SK-N-SH (cell line): ENCODE measurements around the gene TMEM164. TPM values are rescaled to one million over a fixed set of nuclear protein-coding genes. Genes with fewer than 3 reads are reported as not detected.

Experiments
- CTCF ChIA-PET: fragments of 300-600, 350-600 bp; formaldehyde crosslinking; extraction: SDS; loops from one replicate; lab custom pipeline; 2021; lab: Yijun Ruan, JAX
- POLR2A ChIA-PET: fragments of 350-600 bp; sonication (Branson Sonifier 250); formaldehyde crosslinking; extraction: SDS; loops from one replicate; lab custom pipeline; 2020; ENCODE audit warnings: antibody characterized with exemption, inconsistent platforms; lab: Yijun Ruan, JAX
- DNase-seq: peaks from one replicate; pipeline ENCODE4 v3.0.0; 2012
- H2AFZ ChIP-seq: fragments of 200-600 bp; sonication (generic); 2 replicates; pipeline ENCODE4 v1.8.1; 2016; ENCODE audit warnings: antibody characterized with exemption, mild to moderate bottlenecking, low read depth
- H3F3A ChIP-seq: fragments of 200-600 bp; sonication (generic); replicated peaks from 2 replicates; pipeline ENCODE3; 2016; ENCODE audit warnings: antibody characterized with exemption, mild to moderate bottlenecking; ENCODE audit not compliant: insufficient read depth
- H3K27ac ChIP-seq, 2 experiments: fragments of 200-500 bp in 1 of 2; fragments of 200-600 bp in 1 of 2; sonication (Bioruptor generic) in 1 of 2; sonication (generic), shearing (Covaris generic) in 1 of 2; 2 replicates each; pipeline versions ENCODE4 v1.5.1 to v1.6.1; 2014 to 2016; ENCODE audit warnings: low read depth in 2 of 2, inconsistent platforms in 1 of 2, low read length in 1 of 2, mild to moderate bottlenecking in 1 of 2, mixed read lengths in 1 of 2
- H3K27me3 ChIP-seq: fragments of 200-600 bp; sonication (generic), shearing (Covaris generic); 2 replicates; pipeline ENCODE4 v1.6.1; 2016; ENCODE audit warnings: mixed run types; ENCODE audit not compliant: insufficient read depth
- H3K36me3 ChIP-seq, 2 experiments: fragments of 200-500 bp in 1 of 2; fragments of 200-600 bp in 1 of 2; sonication (Bioruptor generic) in 1 of 2; sonication (generic) in 1 of 2; replicated peaks in 1 of 2; 2 replicates each; pipeline versions ENCODE3 to v1.5.1; 2014 to 2016; ENCODE audit warnings: low read length in 1 of 2, mild to moderate bottlenecking in 1 of 2; ENCODE audit not compliant: insufficient read depth in 2 of 2, control insufficient read depth in 1 of 2
- H3K4me1 ChIP-seq, 2 experiments: fragments of 200-500 bp in 1 of 2; fragments of 200-600 bp in 1 of 2; sonication (Bioruptor generic) in 1 of 2; sonication (generic), shearing (Covaris generic) in 1 of 2; 2 replicates each; pipeline versions ENCODE4 v1.5.1 to v1.6.1; 2014 to 2016; ENCODE audit warnings: low read depth in 1 of 2, low read length in 1 of 2, mixed run types in 1 of 2; ENCODE audit not compliant: insufficient read depth in 2 of 2, control insufficient read depth in 1 of 2
- H3K4me2 ChIP-seq: fragments of 200-600 bp; sonication (generic), shearing (Covaris generic); 2 replicates; pipeline ENCODE4 v1.6.1; 2017; ENCODE audit warnings: mixed run types
- H3K4me3 ChIP-seq, 2 experiments: fragments of 200-500 bp in 1 of 2; fragments of 200-600 bp in 1 of 2; sonication (Bioruptor generic) in 1 of 2; sonication (generic), shearing (Covaris generic) in 1 of 2; 2 replicates each; pipeline versions ENCODE4 v1.5.1 to v1.8.1; 2014 to 2016; ENCODE audit warnings: low read depth in 2 of 2, inconsistent platforms in 1 of 2, low read length in 1 of 2, mild to moderate bottlenecking in 1 of 2, mixed read lengths in 1 of 2, moderate library complexity in 1 of 2
- H3K79me2 ChIP-seq: fragments of 200-600 bp; sonication (generic); 2 replicates; pipeline ENCODE4 v1.8.1; 2017; ENCODE audit warnings: mild to moderate bottlenecking; ENCODE audit not compliant: insufficient read depth
- H3K9ac ChIP-seq: fragments of 200-600 bp; sonication (generic); 2 replicates; pipeline ENCODE4 v1.6.1; 2017; ENCODE audit warnings: mixed run types
- H3K9me2 ChIP-seq: fragments of 200-600 bp; sonication (generic); 2 replicates; pipeline ENCODE4 v1.6.1; 2017; ENCODE audit warnings: mixed run types
- H3K9me3 ChIP-seq: fragments of 200-600 bp; sonication (generic); 2 replicates; pipeline ENCODE4 v1.6.1; 2017; ENCODE audit warnings: mixed run types, mild to moderate bottlenecking, moderate library complexity
- H4K20me1 ChIP-seq: fragments of 200-600 bp; sonication (generic); 2 replicates; pipeline ENCODE4 v1.6.1; 2017; ENCODE audit warnings: mild to moderate bottlenecking, mixed run types; ENCODE audit not compliant: insufficient read depth
- ELF1 ChIP-seq: IDR thresholded peaks from 2 replicates; pipeline ENCODE4 v1.4.0; 2012
- FOSL2 ChIP-seq: IDR thresholded peaks from 2 replicates; pipeline ENCODE4 v1.4.0; 2012; ENCODE audit warnings: low read depth, mild to moderate bottlenecking, moderate library complexity, borderline replicate concordance
- FOXJ3 ChIP-seq: sonication (generic); formaldehyde crosslinking; IDR thresholded peaks from 2 replicates; pipeline ENCODE4 v1.5.1; 2020; ENCODE audit warnings: mild to moderate bottlenecking, missing genetic modification reagents
- MEF2A ChIP-seq: IDR thresholded peaks from 2 replicates; pipeline ENCODE4 v1.4.0; 2012; ENCODE audit warnings: low read depth, borderline replicate concordance
- POLR2AphosphoS5 ChIP-seq: IDR thresholded peaks from 2 replicates; pipeline ENCODE4 v1.6.1; 2012; ENCODE audit warnings: low read depth, low read length
- TAF1 ChIP-seq: IDR thresholded peaks from 2 replicates; pipeline ENCODE4 v1.6.1; 2012; ENCODE audit warnings: low read depth, mild to moderate bottlenecking, low read length, moderate library complexity, borderline replicate concordance
- YY1 ChIP-seq: IDR thresholded peaks from 2 replicates; pipeline ENCODE4 v1.4.0; 2012; ENCODE audit warnings: low read depth, mild to moderate bottlenecking
- WGBS: methylation state at CpG from one replicate; pipeline ENCODE4 v1.1.6; 2017; ENCODE audit warnings: low lambda C conversion rate; 5-methylcytosine and 5-hydroxymethylcytosine counted together
- polyA plus RNA-seq, 3 experiments: library from polyadenylated mRNA; depleted of rRNA; stranded (reverse); fragments of >200 nt; gene quantifications; 2 replicates each; pipeline ENCODE4 v1.2.3, GENCODE V29; 2012
- TF ChIP-seq, protein P1 (sequence below): IDR thresholded peaks from 2 replicates; pipeline ENCODE4 v1.6.1; 2012; ENCODE audit warnings: mild to moderate bottlenecking, low read depth, low read length, moderate library complexity
- TF ChIP-seq, protein P2 (sequence below): IDR thresholded peaks from 2 replicates; pipeline ENCODE4; 2012
- TF ChIP-seq, protein P3 (sequence below): fragments of 150-350 bp; IDR thresholded peaks from 2 replicates; pipeline ENCODE4 v1.6.1; 2016; ENCODE audit warnings: mild to moderate bottlenecking, low read depth, low read length
- TF ChIP-seq, protein P4 (sequence below): fragments of 200-600 bp; sonication (generic); IDR thresholded peaks from 2 replicates; pipeline ENCODE4 v1.6.1; 2017; ENCODE audit warnings: antibody characterized with exemption, mild to moderate bottlenecking, moderate library complexity

Gene TMEM164
- polyA plus RNA-seq, 1 of the 3 experiments (the other 2 are of a cell fraction), result 11.9 TPM

DNA sequence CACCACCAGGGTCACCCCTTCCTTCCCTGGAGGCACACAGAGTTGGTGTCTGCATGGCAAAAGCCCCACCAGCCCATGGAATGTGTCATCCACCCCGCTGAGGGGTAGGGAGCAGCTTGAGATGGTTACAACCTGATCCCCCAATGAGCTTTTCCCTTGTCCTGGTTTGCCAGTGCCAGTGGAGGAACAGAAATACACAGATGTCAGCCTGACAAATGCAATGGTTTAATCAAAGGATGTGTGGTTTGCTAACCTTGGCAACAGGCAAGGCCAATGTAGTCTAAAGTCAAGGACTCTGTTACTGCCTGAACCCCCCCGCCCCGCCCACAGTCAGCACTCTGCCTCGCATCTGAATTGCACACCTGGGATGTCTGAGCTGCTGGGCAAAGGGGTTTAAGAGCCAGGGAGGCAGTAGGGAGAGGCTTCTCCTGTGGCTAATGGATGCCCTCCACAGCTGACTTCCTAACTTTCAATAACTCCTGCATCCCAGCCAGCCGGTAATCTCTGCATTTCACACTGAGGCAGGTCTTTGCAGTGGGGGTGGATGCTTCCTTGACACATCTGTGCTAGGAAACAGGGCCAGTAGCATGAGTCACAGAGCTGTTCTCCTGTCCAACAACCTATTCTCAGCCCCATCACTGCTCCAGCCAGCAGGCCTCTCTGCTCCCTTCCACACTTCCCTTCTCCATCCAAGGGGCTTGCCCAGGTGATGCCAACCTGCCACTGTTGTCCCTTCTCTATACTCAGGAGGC, 177.4 kb downstream of the TMEM164 start (continued):
- TF ChIP-seq, protein P1, sequence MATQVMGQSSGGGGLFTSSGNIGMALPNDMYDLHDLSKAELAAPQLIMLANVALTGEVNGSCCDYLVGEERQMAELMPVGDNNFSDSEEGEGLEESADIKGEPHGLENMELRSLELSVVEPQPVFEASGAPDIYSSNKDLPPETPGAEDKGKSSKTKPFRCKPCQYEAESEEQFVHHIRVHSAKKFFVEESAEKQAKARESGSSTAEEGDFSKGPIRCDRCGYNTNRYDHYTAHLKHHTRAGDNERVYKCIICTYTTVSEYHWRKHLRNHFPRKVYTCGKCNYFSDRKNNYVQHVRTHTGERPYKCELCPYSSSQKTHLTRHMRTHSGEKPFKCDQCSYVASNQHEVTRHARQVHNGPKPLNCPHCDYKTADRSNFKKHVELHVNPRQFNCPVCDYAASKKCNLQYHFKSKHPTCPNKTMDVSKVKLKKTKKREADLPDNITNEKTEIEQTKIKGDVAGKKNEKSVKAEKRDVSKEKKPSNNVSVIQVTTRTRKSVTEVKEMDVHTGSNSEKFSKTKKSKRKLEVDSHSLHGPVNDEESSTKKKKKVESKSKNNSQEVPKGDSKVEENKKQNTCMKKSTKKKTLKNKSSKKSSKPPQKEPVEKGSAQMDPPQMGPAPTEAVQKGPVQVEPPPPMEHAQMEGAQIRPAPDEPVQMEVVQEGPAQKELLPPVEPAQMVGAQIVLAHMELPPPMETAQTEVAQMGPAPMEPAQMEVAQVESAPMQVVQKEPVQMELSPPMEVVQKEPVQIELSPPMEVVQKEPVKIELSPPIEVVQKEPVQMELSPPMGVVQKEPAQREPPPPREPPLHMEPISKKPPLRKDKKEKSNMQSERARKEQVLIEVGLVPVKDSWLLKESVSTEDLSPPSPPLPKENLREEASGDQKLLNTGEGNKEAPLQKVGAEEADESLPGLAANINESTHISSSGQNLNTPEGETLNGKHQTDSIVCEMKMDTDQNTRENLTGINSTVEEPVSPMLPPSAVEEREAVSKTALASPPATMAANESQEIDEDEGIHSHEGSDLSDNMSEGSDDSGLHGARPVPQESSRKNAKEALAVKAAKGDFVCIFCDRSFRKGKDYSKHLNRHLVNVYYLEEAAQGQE, result no peak

DNA sequence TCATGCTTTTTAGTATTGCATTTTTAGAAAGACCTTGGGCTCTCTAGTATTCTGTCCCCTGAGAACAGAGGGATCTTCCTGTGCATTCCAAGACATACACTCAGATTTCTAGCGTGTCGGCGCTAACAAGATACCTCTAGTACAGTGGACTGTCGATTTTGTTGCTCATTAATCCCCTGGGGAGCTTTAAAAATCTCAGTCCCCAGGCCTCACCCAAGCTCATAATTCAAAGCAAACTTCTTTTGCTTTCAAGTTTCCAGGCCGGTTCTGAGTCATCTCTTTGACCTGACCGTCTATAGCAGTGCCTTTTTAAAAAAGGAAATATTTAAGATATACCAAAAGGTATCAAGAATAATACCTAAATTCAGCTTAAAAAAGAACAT, 178.0 kb downstream of the TMEM164 start:
- ChIA-PET POLR2A (no interaction called here), CTCF (interaction anchor here (1.2 to 1.9 kb wide), 3 partner anchors 13 to 227 kb away, joined by 4 to 7 read pairs (median 6); no protein-coding TSS in a partner anchor)
- H3K4me3 ChIP-seq, result no peak overlapping the region
- H3K27ac ChIP-seq, result peak overlapping the region in 1 of 2 experiments; percentile 59; a peak in 2 of 4 replicates
- H3K36me3 ChIP-seq, result no peaks in the 10 kb centered on the region
- H3K27me3 ChIP-seq, result no peaks in the 10 kb centered on the region
- 15% methylated on average over 6 of the region's 6 CpGs for WGBS
- DNase-seq, result no peak
- no peaks in the 10 kb centered on the region for H3K9me3 ChIP-seq
- H3K9ac ChIP-seq, result no peak overlapping the region
- H2AFZ ChIP-seq, result no peak overlapping the region
- H3K79me2 ChIP-seq, result no peaks in the 10 kb centered on the region
- H3F3A ChIP-seq, result no peaks in the 10 kb centered on the region
- no peaks in the 10 kb centered on the region for H4K20me1 ChIP-seq
- H3K9me2 ChIP-seq, result no peaks in the 10 kb centered on the region
- TF ChIP-seq POLR2AphosphoS5 (no peak), MEF2A (no peak), TAF1 (no peak), FOSL2 (no peak; the same call in 1 of the 2 replicates), ELF1 (no peak), YY1 (no peak), FOXJ3 (CRISPR knock-in tag) (no peak)
- TF ChIP-seq, protein P2, sequence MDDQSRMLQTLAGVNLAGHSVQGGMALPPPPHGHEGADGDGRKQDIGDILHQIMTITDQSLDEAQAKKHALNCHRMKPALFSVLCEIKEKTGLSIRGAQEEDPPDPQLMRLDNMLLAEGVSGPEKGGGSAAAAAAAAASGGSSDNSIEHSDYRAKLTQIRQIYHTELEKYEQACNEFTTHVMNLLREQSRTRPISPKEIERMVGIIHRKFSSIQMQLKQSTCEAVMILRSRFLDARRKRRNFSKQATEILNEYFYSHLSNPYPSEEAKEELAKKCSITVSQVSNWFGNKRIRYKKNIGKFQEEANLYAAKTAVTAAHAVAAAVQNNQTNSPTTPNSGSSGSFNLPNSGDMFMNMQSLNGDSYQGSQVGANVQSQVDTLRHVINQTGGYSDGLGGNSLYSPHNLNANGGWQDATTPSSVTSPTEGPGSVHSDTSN, result no peak
- TF ChIP-seq, protein P3, sequence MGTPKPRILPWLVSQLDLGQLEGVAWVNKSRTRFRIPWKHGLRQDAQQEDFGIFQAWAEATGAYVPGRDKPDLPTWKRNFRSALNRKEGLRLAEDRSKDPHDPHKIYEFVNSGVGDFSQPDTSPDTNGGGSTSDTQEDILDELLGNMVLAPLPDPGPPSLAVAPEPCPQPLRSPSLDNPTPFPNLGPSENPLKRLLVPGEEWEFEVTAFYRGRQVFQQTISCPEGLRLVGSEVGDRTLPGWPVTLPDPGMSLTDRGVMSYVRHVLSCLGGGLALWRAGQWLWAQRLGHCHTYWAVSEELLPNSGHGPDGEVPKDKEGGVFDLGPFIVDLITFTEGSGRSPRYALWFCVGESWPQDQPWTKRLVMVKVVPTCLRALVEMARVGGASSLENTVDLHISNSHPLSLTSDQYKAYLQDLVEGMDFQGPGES, result no peak
- TF ChIP-seq, protein P4, sequence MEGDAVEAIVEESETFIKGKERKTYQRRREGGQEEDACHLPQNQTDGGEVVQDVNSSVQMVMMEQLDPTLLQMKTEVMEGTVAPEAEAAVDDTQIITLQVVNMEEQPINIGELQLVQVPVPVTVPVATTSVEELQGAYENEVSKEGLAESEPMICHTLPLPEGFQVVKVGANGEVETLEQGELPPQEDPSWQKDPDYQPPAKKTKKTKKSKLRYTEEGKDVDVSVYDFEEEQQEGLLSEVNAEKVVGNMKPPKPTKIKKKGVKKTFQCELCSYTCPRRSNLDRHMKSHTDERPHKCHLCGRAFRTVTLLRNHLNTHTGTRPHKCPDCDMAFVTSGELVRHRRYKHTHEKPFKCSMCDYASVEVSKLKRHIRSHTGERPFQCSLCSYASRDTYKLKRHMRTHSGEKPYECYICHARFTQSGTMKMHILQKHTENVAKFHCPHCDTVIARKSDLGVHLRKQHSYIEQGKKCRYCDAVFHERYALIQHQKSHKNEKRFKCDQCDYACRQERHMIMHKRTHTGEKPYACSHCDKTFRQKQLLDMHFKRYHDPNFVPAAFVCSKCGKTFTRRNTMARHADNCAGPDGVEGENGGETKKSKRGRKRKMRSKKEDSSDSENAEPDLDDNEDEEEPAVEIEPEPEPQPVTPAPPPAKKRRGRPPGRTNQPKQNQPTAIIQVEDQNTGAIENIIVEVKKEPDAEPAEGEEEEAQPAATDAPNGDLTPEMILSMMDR, result no peak
- no peaks in the 10 kb centered on the region; a peak in 1 of 4 replicates for H3K4me1 ChIP-seq
- H3K4me2 ChIP-seq, result peak overlapping the region; percentile 26
